Subcutaneous adipose tissue (tissue), 4 donors: ENCODE data around the gene CYP2S1. TPM values are rescaled to one million over a fixed set of nuclear protein-coding genes. Genes with fewer than 3 reads are reported as not detected.

ENCODE experiments used
- total RNA-seq, 4 donors: library from RNA; depleted of rRNA; stranded (reverse); fragments of >200 nt; gene quantifications; one replicate each; pipeline ENCODE4 v1.1.0, GENCODE V29; 2016
- TF ChIP-seq, protein P1 (sequence below): fragments of 450-650 bp; IDR thresholded peaks from one replicate; pipeline ENCODE4 v1.5.1; 2016; ENCODE audit warnings: low read depth, mild to moderate bottlenecking, control low read depth, antibody characterized with exemption, moderate library complexity

Gene CYP2S1
- total RNA-seq, 4 donors from 2014 or later, result 1.9 to 5.6 (median 3.3) TPM

GRCh38 chr19:41225238-41226052, 32.4 kb downstream of the CYP2S1 start:
- TF ChIP-seq, protein P1, sequence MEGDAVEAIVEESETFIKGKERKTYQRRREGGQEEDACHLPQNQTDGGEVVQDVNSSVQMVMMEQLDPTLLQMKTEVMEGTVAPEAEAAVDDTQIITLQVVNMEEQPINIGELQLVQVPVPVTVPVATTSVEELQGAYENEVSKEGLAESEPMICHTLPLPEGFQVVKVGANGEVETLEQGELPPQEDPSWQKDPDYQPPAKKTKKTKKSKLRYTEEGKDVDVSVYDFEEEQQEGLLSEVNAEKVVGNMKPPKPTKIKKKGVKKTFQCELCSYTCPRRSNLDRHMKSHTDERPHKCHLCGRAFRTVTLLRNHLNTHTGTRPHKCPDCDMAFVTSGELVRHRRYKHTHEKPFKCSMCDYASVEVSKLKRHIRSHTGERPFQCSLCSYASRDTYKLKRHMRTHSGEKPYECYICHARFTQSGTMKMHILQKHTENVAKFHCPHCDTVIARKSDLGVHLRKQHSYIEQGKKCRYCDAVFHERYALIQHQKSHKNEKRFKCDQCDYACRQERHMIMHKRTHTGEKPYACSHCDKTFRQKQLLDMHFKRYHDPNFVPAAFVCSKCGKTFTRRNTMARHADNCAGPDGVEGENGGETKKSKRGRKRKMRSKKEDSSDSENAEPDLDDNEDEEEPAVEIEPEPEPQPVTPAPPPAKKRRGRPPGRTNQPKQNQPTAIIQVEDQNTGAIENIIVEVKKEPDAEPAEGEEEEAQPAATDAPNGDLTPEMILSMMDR, result no peak

- TF ChIP-seq, protein P1, result no peak
Measured at GRCh38 chr19:41226053-41226873, 33.2 kb downstream of the CYP2S1 start.

GRCh38 chr19:41226874-41227390, 33.9 kb downstream of the CYP2S1 start:
- TF ChIP-seq, protein P1, result no peak

GRCh38 chr19:41228486-41228885, 35.5 kb downstream of the CYP2S1 start:
- TF ChIP-seq, protein P1, result no peak

- TF ChIP-seq, protein P1, result no peak
Measured at GRCh38 chr19:41230067-41230857, 37.2 kb downstream of the CYP2S1 start.

- TF ChIP-seq, protein P1, result no peak
Measured at GRCh38 chr19:41232686-41233085, 39.7 kb downstream of the CYP2S1 start.
